GM19372 (cell line): ENCODE measurements around the gene GTPBP1.

Experiments used
- ATAC-seq: cut with Tn5 transposase; IDR thresholded peaks from one replicate; pipeline ENCODE4 v1.9.1; 2021; ENCODE audit warnings: mild to moderate bottlenecking, low read depth, moderate library complexity; ENCODE audit not compliant: unreplicated experiment

The GTPBP1 gene

DNA sequence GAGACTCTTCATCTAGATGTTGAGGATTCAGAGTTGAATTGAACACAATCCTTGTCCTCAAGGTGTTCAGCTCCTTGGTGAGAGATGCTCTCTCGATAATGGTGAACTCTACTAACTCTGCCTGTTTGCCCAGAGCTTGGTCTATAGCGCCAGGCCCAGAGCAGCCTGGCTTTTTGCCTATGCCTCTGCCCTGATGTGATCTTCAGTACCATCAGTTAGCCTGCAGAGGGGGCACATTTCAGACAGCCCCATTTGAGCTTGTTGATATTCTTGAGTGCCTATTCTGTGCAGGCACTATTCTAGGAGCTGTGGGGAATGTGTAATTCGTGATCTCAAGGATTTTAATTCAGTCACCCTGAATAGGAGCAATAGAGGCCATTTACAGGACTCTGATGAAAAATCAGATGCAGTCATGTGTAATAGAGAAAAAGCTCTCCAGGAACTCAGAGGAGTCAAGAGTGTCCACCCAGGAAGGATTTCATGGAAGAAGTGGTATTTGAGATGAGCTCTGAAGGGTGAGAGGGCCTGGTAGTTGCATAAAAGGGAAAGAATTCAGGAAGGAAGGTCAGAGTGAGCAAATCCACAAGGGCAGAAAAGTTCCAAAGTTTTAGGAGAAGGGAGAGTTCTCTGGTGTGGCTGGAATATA, 19.3 kb downstream of the GTPBP1 start:
- ATAC-seq, result no peak

DNA sequence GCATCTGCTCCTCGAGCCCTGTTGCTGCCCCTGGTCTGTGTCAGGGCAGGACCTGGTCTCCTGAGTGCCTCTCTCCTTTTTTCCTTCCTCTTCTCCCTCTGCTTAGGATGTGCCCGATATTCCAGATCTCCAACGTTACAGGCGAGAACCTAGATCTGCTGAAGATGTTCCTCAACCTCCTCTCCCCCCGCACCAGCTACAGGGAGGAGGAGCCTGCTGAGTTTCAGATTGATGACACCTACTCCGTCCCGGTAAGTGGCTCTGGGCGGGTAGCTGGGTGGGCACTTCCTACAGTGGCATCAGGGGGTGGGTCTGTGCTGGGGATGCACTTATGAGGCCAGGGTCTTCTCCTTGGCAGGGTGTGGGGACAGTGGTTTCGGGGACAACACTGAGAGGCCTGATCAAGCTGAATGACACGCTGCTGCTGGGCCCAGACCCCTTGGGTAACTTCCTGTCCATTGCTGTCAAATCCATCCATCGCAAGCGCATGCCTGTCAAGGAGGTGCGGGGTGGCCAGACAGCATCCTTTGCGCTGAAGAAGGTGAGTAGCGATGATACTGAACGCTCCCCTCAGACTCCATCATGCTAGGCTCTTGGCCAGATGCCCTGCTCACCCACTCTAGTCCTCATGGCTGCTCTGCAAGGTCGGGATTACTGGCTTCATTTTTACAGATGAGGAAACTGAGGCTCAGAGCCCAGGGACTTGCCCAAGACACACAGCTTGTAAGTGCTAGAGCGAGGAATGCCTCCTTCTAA, 20.3 kb downstream of the GTPBP1 start:
- ATAC-seq, result no peak

DNA sequence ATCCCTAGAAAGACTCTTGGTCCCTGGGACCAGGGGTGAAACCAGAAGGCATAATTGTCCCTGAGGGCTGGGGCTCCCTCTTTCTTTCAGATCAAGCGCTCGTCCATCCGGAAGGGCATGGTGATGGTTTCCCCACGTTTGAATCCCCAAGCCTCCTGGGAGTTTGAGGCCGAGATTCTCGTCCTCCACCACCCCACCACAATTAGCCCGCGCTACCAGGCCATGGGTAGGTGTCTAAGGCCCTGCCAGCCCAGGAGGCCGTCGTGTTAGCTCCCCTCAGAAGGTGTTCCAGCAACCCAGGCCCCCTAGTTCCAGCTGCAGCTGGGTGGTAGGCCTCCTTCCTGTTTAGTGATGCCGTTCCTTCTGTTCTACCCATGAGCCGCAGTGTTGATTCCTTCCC, 21.4 kb downstream of the GTPBP1 start:
- no peak for ATAC-seq

DNA sequence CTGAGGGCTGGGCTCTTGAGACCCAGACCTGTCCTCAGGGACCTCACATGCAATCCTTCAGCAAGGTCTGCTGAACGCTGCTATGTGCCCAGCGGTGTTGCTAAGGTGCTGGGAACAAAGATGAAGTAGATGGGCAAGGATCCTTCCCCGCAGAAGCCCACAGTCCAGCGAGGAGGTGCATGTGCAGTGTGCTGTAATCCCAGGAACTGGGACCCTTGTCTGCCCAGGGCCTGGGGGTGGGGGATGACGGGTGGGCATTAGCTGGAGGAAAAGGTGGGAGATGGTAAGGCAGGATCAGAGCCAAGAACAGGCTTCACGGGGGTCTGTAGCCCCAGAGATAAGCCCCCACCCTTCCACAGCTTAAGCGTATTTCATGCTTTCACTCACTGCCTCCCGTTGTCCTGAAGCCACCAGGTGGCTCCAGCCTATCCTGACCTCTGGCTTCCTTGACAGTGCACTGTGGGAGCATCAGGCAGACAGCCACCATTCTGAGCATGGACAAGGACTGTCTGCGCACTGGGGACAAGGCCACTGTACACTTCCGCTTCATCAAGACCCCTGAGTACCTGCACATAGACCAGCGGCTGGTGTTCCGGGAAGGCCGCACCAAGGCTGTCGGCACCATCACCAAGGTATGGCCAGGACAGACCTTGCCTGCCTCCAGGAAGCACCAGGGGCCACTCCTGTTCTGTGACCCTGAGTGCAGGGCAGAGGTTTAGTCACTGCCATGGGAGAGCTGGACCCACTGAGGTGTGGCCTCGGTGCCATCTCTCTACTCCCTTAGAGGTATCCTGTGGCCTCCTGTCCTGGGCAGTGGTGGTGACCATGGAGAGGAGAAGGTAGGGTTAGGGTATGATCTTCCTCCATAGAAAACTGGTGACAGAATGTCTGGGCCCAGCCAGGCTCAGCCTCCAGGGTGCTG, 22.0 kb downstream of the GTPBP1 start:
- no peak for ATAC-seq

DNA sequence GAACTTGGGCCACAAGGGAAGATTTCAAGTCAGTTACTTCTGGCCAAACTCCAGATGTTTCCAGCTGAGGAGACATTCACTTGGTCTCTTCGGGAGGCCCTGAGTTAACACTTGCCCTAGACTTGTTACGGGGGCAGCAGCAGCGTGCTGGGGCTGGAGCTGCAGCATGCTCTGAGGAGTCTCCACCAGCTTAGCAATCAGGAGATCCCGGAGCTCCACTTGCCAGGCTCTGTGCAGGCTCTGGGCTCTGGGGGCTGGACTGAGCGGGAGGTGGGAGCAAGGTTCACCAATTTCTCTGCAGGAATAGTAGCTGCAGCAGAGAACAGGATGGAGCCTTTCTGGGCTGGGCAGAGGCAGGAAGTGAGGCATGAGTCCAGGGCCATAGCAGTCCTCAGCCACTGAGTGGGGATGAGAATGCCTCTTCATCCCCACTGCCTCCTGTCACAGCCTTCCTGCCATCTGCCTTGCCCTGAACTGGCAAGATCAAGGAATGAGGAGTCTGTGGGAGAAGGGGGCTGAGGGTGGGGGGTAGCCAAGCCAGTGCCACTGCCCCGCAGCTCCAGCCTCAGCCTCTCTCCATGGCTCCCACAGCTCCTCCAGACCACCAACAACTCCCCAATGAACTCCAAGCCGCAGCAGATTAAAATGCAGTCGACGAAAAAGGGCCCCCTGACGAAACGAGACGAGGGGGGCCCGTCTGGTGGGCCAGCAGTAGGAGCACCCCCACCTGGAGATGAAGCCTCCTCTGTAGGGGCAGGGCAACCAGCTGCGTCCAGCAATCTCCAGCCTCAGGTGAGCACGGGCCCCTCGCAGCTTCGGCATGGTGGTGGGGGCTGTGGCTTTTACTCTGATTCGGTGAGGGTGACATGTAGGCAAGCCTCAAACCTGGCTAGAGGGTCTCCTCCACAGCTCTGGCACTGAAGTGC, 23.4 kb downstream of the GTPBP1 start:
- ATAC-seq, result no peak

DNA sequence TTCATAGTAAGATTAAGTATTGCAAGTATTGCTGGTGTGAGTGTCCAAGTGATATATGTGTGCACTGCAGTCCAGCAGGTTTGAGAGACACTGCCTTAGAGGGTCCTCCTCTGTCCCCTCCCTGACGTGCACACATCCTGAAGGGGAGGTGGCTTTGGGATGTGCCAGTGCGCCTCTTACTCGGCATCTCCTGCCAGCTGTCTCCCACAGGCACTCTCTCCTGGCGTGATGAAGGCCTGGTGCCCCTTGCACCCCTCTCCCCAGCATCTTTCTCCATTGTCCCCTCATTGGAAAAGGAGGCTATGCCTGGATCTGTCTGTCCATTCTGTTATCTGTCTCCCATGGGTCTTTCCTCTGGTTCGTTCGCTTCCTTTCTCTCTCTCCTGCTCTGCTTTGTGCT, 24.2 kb downstream of the GTPBP1 start:
- no peak for ATAC-seq

DNA sequence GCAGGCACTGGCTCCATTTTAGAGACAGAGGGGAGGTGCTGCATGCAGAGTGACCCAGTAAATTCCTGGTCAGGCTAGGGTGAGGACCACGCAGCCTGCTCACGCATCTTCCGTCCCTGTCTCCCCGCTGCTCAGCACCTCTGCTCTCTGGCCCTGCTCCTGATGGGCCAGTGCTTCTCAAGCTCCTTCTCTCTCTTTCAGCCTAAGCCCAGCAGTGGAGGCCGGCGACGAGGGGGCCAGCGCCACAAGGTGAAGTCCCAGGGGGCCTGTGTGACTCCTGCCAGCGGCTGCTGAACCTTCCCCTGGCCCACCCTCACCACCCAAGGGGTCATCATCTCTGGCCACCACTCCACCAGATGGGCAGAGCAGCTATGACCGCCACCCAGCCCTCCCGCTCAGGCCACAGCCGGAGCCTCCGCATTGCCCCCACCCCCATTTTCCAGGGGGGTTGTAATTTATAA, 24.7 kb downstream of the GTPBP1 start:
- ATAC-seq, result no peak

DNA sequence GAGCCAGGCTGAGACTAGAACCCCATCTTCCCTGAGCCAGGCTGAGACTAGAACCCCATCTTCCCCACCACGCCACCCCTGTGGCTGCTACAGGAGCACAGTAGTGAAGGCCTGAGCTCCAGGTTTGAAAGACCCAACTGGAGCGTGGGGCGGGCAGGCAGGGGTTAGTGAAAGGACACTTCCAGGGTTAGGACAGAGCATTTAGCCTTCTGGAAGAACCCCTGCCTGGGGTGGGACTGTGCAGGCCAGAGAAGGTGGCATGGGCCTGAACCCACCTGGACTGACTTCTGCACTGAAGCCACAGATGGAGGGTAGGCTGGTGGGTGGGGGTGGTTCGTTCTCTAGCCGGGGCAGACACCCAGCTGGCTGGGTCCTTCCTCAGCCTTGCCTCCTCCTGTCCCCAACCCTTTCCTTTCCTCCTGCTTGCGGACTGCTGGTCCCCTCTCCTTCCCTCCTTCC, 26.0 kb downstream of the GTPBP1 start:
- ATAC-seq, result no peak

DNA sequence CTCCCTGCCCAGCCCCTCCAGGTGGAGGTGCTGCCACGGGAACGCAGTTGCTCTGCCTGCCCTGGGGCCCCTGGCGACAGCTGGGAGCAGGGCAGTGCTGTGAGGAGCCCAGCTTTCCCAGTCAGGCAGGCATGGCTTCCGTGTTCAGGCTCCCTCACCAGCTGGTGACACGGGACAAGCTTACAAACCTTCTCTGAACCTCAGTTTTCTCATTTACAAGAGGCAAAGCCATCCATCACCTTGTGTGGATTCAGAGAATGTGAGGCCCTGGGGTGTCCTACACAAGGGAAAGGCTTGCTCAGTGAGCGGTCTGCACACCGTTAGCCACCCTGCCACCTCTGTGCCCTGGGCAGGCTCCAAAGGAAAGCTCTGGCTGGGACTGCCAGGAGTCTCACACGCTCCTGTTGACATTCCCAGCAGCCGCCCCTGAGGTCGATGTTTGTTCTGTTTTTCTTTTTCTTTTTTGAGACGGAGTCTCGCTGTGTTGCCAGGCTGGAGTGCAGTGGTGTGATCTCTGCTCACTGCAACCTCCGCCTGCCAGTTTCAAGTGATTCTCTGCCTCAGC, 26.6 kb downstream of the GTPBP1 start:
- no peak for ATAC-seq

DNA sequence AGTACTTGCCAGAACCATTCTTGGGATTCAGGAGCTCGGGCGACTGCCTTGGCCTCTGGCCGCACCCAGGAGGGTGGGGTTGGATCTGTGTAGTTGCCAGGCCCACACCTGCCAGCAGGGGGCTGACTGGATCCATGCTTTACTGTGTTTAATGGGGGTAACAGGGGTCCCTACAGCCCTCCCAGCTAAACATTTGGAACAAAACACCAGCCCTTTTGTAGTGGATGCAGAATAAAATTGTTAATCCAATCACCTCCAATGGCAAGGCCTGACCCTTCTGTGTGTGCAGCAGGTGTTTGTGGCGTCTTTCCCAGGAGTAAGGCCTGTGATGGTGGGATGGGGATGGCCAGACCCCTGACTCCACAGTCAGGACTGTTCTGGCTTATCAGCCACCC, 27.6 kb downstream of the GTPBP1 start:
- no peak for ATAC-seq

DNA sequence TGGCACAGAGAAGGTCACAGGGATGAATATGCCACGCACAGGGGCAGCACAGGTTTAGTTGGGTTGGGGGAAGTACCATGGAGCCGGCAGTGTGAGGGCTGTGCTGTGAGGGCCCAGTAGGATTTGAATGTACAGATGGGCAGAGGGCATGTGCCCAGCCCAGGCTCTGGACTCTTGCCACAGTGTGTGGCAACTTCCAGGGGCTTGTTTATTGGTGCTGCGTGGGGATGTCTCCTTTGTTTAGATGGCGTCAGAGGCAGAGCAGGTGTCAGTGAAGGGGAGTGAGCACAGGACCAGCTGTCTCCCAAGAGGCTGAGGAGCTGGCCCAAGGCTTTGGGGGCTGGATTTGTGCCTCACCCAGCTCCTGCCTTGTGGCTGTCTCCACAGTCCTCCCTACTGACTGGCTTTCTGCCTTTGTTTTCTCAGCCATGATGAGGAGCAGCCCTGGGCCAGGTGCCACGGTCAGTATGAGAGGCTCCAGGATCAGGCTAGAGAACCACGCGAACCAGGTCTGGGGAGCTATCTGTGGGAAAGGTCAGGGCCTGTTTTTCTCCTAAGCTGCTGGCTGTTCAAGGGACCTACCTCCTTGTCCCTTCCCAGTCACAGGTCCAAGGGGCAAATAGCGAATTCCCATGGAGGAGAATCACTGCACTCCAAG, 28.1 kb downstream of the GTPBP1 start:
- ATAC-seq, result no peak

DNA sequence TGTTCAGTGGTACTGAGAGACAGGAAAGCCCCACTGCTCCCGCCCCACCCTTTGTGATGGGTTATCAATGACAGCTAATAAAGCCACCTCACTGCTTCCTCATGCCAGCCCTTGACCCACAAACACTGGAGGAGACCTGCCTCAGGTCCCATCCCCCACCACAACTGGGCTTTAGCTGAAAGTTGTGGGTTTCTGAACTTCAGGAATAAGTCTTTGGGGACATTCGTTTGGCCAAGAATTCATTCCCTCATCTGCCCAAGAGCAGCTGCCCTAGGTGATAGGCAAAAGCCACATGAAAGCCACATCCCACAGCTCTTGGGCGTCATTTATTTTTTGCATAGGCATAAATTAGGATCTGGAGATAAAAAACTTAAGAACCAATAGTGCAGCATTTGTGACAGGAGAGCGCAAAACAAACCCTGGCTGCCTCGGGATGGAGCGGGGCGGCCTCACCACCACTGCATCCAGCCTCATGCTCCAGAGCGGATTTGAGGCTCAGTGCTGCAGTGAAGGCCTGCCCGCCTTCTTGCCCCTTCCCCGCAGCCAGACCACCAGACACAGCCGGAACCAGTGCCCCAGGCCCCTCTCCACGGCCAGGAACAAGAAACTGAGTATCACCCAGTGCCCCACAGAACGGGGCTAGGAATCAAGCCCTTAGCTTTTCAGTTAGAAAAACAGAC, 28.8 kb downstream of the GTPBP1 start:
- ATAC-seq, result no peak

DNA sequence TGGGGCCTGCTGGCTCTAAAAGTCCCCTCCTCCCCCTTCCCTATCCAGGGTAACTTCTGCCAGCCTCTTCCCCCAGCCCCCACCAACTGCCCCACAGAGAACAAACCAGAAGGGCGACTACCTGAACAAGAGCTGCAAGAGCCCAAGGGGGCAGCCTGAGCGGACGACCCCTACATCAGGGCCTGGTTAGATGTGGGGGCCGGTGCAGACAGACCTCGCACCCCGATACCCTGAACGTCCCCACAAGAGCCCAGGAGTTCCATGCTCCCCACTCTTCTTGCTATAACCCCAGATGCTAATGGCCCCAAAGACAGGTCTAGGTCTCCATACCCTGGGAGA, 29.4 kb downstream of the GTPBP1 start:
- ATAC-seq, result no peak

DNA sequence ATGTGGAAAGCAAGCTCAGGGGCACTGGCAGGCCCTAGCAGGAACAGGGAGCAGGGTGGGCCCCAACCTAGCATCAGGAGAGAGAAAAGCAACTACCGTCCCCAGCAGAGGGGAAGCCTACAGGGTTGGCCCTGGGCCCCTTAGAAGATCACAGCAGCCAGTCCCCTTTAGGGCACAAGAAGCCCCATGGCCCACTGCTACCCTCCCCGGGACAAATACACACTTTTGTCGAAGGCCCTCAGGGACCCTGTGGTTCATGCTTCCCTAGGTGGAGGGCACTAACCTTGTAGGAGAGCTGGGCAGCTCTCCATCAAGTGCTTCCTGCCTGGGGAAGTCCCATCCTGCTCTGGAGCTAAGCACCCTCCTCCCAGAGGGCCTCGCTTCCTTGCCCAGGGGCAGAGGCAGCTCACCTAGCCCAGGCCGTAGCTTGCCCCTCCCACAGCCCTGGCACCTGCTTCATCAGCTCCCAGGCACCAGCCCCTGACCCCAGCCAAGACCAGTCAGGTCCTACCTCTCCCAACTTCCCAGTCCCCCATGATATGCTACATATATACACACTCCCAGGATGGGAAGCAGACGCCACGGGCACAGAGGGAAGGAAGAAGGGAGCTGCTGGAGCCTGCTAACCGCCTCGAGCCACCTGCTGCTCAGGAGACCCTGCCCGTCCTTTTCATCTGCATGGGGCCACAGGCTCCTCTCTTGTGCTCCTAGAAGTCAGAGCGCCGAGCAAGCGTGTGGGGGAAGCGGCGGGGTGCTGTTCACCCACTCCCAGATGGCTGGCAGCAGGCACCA, 29.9 kb downstream of the GTPBP1 start:
- no peak for ATAC-seq

DNA sequence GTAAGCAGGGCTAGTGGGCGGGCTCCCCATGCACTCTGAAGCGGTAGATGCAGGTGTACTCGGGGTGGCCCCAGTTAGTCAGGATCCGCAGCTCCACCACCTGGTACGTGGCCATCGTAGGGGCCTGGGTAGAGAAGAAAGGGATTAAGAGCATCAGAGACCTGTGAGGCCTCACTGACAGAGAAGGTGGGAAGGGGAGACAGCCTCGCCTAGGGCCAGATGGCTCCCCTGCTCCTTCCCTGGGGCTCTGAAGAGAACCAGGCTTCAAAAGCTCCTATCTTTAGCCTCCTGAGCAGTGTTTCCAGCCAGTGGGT, 30.5 kb downstream of the GTPBP1 start:
- ATAC-seq, result no peak

DNA sequence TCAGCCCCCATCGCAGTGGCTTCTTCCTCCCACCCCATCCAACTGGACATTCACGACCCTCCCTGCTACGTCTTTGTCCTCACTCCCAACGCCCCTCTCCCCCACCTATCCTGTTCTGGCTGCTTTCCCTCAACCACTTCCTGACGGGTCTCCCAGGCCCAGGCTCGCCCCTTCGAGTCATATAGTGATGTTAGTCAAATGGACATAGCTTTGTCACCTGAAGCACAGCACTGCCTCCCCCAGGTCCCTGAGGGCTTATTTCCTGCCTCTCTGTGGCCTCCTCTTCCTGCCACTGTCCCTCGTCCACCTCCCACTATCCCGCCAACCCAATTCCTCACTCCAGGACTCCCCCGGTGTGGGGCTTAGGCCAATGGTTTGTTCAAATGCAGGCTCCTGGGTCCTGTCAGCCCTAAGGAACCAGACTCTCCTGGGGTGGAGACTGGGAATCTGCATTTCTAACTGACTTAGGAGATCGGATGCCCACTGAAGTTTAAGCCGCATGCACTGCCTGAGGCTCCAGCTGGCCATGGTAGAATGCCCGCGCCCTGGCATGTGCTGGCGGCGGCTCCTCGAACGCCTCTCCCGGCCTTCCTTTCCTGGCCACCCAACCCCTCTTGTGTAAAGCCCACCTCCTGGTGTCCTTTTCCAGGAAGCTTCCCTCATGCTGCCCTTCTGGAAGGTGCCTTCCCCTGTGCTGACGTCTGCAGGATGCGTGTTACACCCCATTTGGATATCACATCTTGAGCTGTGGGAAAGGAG, 31.7 kb downstream of the GTPBP1 start:
- ATAC-seq, result no peak

DNA sequence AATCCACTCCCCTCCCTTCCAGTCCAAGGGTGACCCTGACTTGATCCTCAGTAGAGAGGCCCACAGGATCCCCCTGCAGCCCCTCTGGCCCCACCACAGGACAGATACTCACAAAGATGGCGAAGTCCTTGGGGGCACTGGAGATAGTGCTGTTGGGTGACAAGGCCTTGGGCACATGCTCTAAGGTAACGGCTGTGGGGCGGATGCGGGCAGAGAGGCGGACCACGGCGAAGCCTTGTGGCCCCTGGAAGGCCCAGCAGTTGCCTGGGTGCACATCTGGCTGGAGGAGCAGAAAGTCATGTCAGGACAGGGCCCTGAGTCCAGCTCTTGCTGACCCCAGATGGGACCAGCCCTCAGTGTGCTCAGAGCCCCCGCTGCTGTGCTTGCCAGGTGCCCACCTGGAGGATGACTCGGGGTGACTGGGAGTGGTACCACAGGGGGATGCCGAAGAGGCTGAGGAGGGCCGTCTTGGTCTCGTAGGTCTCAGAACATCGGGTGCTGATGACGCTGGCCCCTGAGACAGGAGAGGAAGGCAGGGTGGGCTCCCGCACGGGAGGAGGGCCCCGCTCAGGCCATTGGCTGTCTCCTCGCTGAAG, 32.8 kb downstream of the GTPBP1 start:
- no peak for ATAC-seq
